GM12875 (cell line): ENCODE results near the gene LAD1.

Experiments used
- H3K4me3 ChIP-seq: one replicate; pipeline ENCODE4 v1.5.1; 2011; ENCODE audit warnings: low read depth, low read length, control low read depth
- TF ChIP-seq, protein P1 (sequence below): IDR thresholded peaks from 2 replicates; pipeline ENCODE4 v1.5.1; 2011; ENCODE audit warnings: low read depth, mild to moderate bottlenecking, control low read depth, inconsistent platforms, low read length, moderate library complexity, borderline replicate concordance; ENCODE audit not compliant: insufficient read depth

Gene LAD1

DNA sequence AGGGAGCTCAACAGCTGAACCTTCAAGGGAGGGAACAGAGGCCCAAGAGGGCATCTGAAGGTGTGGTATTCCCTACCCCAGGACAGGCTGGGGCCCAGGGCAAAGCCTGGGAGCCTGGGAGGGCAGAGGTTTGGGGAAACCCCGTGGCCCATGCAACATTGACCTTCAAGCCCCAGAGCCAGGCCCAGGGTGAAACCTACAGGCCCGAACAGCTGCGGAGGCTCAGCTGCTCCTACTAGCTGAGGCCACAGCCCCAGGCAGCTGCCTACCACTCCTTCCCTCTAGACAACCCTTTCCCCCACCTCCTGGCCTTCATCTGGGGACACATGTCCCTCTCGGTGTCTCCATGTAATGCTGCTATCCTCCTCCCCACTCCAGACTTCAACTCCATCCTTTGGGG, 3.2 kb downstream of the LAD1 start:
- H3K4me3 ChIP-seq = no peak overlapping the region
- TF ChIP-seq, protein P1, sequence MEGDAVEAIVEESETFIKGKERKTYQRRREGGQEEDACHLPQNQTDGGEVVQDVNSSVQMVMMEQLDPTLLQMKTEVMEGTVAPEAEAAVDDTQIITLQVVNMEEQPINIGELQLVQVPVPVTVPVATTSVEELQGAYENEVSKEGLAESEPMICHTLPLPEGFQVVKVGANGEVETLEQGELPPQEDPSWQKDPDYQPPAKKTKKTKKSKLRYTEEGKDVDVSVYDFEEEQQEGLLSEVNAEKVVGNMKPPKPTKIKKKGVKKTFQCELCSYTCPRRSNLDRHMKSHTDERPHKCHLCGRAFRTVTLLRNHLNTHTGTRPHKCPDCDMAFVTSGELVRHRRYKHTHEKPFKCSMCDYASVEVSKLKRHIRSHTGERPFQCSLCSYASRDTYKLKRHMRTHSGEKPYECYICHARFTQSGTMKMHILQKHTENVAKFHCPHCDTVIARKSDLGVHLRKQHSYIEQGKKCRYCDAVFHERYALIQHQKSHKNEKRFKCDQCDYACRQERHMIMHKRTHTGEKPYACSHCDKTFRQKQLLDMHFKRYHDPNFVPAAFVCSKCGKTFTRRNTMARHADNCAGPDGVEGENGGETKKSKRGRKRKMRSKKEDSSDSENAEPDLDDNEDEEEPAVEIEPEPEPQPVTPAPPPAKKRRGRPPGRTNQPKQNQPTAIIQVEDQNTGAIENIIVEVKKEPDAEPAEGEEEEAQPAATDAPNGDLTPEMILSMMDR = no peak

DNA sequence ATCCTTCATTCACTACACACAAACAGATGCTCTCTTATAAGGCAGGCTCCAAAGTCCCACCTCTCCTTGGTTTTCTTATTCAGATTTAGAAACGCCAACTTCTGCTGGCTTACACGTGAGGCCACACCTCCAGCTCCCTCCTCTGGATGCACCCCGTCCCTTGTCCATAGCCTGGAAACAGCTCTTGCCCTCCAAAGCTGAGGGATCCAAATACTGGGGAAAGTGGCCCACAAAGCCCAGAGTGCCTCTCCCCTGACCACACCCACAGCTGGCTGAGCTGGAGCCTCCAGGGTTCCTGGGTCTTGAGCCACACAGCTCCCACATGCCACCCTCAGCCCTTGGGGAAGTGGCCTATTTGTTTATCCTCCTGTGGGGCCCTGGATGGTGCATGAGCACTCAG, 4.5 kb downstream of the LAD1 start:
- TF ChIP-seq, protein P1 = no peak
- no peak overlapping the region for H3K4me3 ChIP-seq

DNA sequence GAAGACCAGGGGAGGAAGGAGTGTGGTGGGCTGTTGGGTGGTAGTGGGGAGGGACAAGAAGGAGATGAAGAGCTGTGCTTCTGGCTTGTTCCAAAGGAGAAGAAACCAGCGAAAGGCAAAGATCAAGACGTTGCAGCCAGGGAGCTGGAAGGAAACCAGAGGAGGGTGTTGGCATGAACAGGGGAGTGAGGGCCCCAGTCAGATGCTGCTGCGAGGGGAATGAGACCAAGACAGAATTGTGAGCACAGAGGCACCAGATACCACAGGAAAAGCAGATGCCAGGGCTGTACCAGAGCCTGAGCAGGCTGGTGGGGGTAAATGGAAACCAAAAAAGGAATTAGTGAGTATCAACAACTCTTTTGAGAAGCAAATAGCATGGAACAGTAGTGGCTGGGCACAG, 6.0 kb downstream of the LAD1 start:
- H3K4me3 ChIP-seq = no peak overlapping the region
- TF ChIP-seq, protein P1 = no peak

DNA sequence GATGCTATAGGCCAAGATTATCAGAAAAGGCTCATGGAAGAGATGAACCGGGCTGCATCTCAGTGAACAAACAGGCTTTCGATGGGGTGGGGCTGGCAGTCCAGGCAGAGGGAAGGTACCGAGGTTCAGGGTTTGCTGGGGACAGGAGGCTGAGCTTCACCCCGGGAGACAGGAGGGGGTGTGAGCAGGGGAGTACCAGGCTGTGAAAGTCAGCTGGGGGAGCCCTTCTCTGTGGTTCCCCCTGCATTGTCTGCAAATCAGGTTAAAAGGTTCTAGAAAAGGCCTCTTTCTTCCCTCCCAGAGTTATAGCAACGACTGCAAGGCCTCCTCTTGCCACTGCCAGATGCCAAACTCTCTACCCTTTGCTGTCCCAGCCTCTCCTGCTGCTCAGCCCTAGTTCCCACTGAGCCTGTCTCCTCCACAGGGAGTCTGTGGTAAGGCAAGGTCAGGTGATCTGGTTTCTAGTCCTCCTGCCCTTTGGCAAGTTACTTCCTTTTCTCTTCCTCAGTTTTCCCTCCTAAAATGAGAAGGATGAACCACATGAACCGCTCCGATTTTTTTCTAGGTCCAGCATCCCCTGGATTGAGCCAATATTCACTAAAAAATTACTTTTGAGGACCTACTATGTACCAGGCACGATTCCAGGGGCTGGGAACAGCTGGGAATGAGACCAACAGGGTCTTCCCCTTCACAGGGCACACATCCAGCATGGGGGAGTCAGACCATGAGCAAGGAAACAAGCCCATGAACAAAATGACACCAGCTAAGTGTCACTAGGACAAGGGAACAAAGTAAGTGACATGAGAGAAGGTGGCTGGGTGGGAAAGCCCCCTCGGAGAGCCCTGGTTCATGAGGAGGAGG, 7.2 kb downstream of the LAD1 start:
- no peak overlapping the region for H3K4me3 ChIP-seq
- TF ChIP-seq, protein P1 = no peak

DNA sequence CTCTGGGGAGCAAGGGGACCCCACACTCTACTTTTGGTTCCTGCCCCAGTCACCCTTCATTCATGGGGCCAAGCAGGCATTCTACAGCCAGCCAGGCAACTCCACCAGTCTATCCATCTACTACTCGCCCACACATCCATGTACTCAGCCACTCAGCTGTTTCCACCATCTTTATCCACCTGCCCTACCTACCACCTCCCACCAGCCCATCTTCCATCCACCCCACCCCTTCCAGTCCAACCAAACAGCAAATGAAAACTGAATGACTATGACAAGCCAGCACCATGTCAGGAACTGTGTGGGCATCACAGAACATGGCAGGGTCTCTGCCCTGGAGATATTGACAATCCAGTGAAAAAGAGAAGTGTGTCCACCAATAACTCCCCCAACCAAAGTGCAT, 7.9 kb downstream of the LAD1 start:
- no peak overlapping the region for H3K4me3 ChIP-seq
- TF ChIP-seq, protein P1 = no peak

DNA sequence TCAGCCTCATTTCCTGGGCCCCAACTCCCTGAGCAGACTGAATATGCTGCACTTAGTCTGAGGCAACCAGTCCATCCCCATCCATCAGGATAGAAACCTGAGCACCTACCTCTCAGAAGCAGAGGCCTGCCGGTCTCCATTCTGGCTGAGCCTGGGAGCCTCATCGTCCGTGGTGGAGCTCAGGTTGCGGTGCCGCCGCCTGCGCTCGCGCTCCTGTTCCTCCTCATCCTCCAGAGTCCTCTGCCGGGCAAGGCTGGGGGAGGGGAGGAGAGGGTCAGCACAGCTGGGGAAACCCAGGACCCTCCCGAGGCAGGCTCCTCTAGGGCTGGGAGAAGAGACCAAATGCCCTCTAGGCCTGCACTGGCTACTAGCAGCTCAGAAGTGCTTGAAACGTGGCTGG, 10.1 kb downstream of the LAD1 start:
- TF ChIP-seq, protein P1 = no peak
- no peak overlapping the region for H3K4me3 ChIP-seq

DNA sequence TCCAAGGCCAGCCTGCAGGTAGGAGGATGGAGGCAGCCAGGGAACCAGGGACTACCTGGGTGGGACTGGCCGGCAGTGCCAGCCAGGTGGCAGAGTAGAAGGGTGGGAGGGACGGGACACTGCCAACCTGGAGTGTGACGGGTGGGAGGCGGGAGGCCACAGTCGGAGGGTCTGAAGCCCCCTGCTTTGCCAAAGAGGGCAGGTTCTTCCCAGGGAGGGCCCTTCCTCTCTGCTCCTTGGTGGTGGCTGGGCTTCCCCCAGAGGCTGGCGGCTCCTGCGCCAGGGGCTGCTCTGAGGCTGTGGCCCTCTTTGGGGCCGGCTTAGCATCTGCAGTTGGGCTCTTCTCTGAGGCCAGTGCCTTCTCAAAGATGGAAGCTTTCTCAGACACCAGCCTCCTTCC, 12.9 kb downstream of the LAD1 start:
- H3K4me3 ChIP-seq = no peak overlapping the region
- TF ChIP-seq, protein P1 = no peak
